H9 (cell line): ENCODE measurements around the gene CYTH3. TPM values are rescaled to one million over a fixed set of nuclear protein-coding genes. Genes with fewer than 3 reads are reported as not detected.
A peak's percentile ranks its signal among the peaks of the same experiment; 100 is the strongest.

ENCODE experiments used
- DNase-seq: peaks from one replicate; pipeline ENCODE4 v3.0.0-alpha.2; 2017
- H2AFZ ChIP-seq: one replicate; pipeline ENCODE4 v1.6.1; 2013; ENCODE audit warnings: mild to moderate bottlenecking, low read length, control low read depth, moderate library complexity
- H2AK5ac ChIP-seq: 2 replicates; pipeline ENCODE4 v1.6.1; 2013; ENCODE audit warnings: low read length, control low read depth, mixed read lengths; ENCODE audit not compliant: insufficient read length
- H2BK120ac ChIP-seq: one replicate; pipeline ENCODE4 v1.6.1; 2013; ENCODE audit warnings: low read depth, mild to moderate bottlenecking, low read length, control low read depth, inconsistent platforms; ENCODE audit not compliant: poor library complexity, severe bottlenecking
- H2BK12ac ChIP-seq: 2 replicates; pipeline ENCODE4 v1.6.1; 2013; ENCODE audit warnings: low read length, control low read depth, mixed read lengths, low read depth; ENCODE audit not compliant: insufficient read length
- H2BK15ac ChIP-seq: 2 replicates; pipeline ENCODE4 v1.6.1; 2013; ENCODE audit warnings: low read depth, low read length, control low read depth
- H2BK20ac ChIP-seq: one replicate; pipeline ENCODE4 v1.6.1; 2013; ENCODE audit warnings: low read depth, mild to moderate bottlenecking, low read length, control low read depth, inconsistent platforms; ENCODE audit not compliant: poor library complexity, severe bottlenecking
- H2BK5ac ChIP-seq: 2 replicates; pipeline ENCODE4 v1.6.1; 2013; ENCODE audit warnings: low read length, control low read depth, mixed read lengths; ENCODE audit not compliant: insufficient read length
- H3K14ac ChIP-seq: 2 replicates; pipeline ENCODE4 v1.6.1; 2013; ENCODE audit warnings: low read length, control low read depth; ENCODE audit not compliant: insufficient read depth
- H3K18ac ChIP-seq: 2 replicates; pipeline ENCODE4 v1.6.1; 2013; ENCODE audit warnings: low read depth, mild to moderate bottlenecking, mixed read lengths, low read length, control low read depth; ENCODE audit not compliant: insufficient read length
- H3K23ac ChIP-seq: 2 replicates; pipeline ENCODE4 v1.6.1; 2013; ENCODE audit warnings: low read length, control low read depth, mixed read lengths, low read depth; ENCODE audit not compliant: insufficient read length
- H3K23me2 ChIP-seq: 2 replicates; pipeline ENCODE4 v1.6.1; 2013; ENCODE audit warnings: low read depth, mild to moderate bottlenecking, mixed read lengths, low read length, control low read depth; ENCODE audit not compliant: insufficient read length, poor library complexity, severe bottlenecking
- H3K27ac ChIP-seq: 2 replicates; pipeline ENCODE4 v1.5.1; 2013; ENCODE audit warnings: low read length, control low read depth, mixed read lengths, low read depth; ENCODE audit not compliant: insufficient read length
- H3K27me3 ChIP-seq: 2 replicates; pipeline ENCODE4 v1.6.1; 2013; ENCODE audit warnings: low read length, control low read depth, inconsistent platforms; ENCODE audit not compliant: insufficient read depth
- H3K4ac ChIP-seq: 2 replicates; pipeline ENCODE4 v1.6.1; 2013; ENCODE audit warnings: low read depth, mild to moderate bottlenecking, control low read depth, inconsistent platforms, low read length, moderate library complexity
- H3K4me1 ChIP-seq: 2 replicates; pipeline ENCODE4 v1.6.1; 2013; ENCODE audit warnings: low read length, control low read depth, inconsistent platforms; ENCODE audit not compliant: insufficient read depth
- H3K4me2 ChIP-seq: 2 replicates; pipeline ENCODE4 v1.6.1; 2013; ENCODE audit warnings: low read length, control low read depth, mixed read lengths; ENCODE audit not compliant: insufficient read length, insufficient read depth
- H3K56ac ChIP-seq: 2 replicates; pipeline ENCODE4 v1.6.1; 2013; ENCODE audit warnings: low read depth, mild to moderate bottlenecking, mixed read lengths, low read length, control low read depth; ENCODE audit not compliant: insufficient read length
- H3K79me1 ChIP-seq: 2 replicates; pipeline ENCODE4 v1.6.1; 2013; ENCODE audit warnings: low read depth, mild to moderate bottlenecking, moderate library complexity, low read length, control low read depth, inconsistent platforms; ENCODE audit not compliant: insufficient read depth, poor library complexity, severe bottlenecking
- H3K79me2 ChIP-seq: 2 replicates; pipeline ENCODE4 v1.6.1; 2013; ENCODE audit warnings: low read length, control low read depth, inconsistent platforms; ENCODE audit not compliant: insufficient read depth
- H3K9ac ChIP-seq: 2 replicates; pipeline ENCODE4 v1.6.1; 2013; ENCODE audit warnings: low read length, control low read depth, mixed read lengths; ENCODE audit not compliant: insufficient read length; ENCODE audit errors: extremely low read depth
- H3K9me3 ChIP-seq: one replicate; pipeline ENCODE4 v1.6.1; 2013; ENCODE audit warnings: low read depth, low read length, inconsistent platforms; ENCODE audit not compliant: control insufficient read depth
- H3T11ph ChIP-seq: one replicate; pipeline ENCODE4 v1.6.1; 2013; ENCODE audit warnings: mild to moderate bottlenecking, low read length, control low read depth, inconsistent platforms
- H4K20me1 ChIP-seq: one replicate; pipeline ENCODE4 v1.6.1; 2013; ENCODE audit not compliant: control insufficient read depth, insufficient read length, insufficient read depth
- H4K5ac ChIP-seq: 2 replicates; pipeline ENCODE4 v1.6.1; 2013; ENCODE audit warnings: low read depth, mild to moderate bottlenecking, mixed read lengths, low read length, control low read depth; ENCODE audit not compliant: insufficient read length
- H4K8ac ChIP-seq: replicated peaks from 2 replicates; pipeline ENCODE4 v1.6.1; 2013; ENCODE audit warnings: low read length, control low read depth, mixed read lengths, low read depth; ENCODE audit not compliant: insufficient read length
- H4K91ac ChIP-seq: 2 replicates; pipeline ENCODE4 v1.6.1; 2013; ENCODE audit warnings: low read depth, mild to moderate bottlenecking, moderate library complexity, mixed read lengths, low read length, control low read depth; ENCODE audit not compliant: insufficient read length
- H3K27ac Mint-ChIP-seq, 3 experiments: 2 replicates in 2 of 3; 3 replicates in 1 of 3; pipeline ENCODE4 v1.8.0; 2020 to 2021; ENCODE audit warnings: mixed read lengths in 3 of 3, mild to moderate bottlenecking in 1 of 3, moderate library complexity in 1 of 3
- H3K27me3 Mint-ChIP-seq: 2 replicates; pipeline ENCODE4 v1.8.0; 2021; ENCODE audit warnings: low read depth, mild to moderate bottlenecking, moderate library complexity, mixed read lengths
- H3K36me3 Mint-ChIP-seq, 3 experiments: 2 replicates in 2 of 3; 3 replicates in 1 of 3; pipeline ENCODE4 v1.8.0; 2020 to 2021; ENCODE audit warnings: low read depth in 3 of 3, mixed read lengths in 3 of 3; ENCODE audit not compliant: insufficient read depth in 1 of 3
- H3K4me1 Mint-ChIP-seq, 2 experiments: 2 replicates each; pipeline ENCODE4 v1.8.0; 2020; ENCODE audit warnings: mixed read lengths in 2 of 2
- H3K4me3 Mint-ChIP-seq, 2 experiments: 2 replicates in 1 of 2; 3 replicates in 1 of 2; pipeline ENCODE4 v1.8.0; 2020 to 2021; ENCODE audit warnings: mild to moderate bottlenecking in 2 of 2, mixed read lengths in 2 of 2, moderate library complexity in 1 of 2
- H3K9me3 Mint-ChIP-seq, 2 experiments: 2 replicates in 1 of 2; 3 replicates in 1 of 2; pipeline ENCODE4 v1.8.0; 2020; ENCODE audit warnings: mild to moderate bottlenecking in 2 of 2, mixed read lengths in 2 of 2, moderate library complexity in 1 of 2
- WGBS: extraction: QIAGEN DNeasy Blood & Tissue Kit; methylation state at CpG from one replicate; pipeline ENCODE4 v1.1.7; 2013; ENCODE audit warnings: missing lambda C conversion rate, low lambda C conversion rate, mixed read lengths; ENCODE audit not compliant: insufficient read length; ENCODE audit errors: extremely low coverage; 5-methylcytosine and 5-hydroxymethylcytosine counted together
- total RNA-seq: library from RNA; stranded (reverse); gene quantifications from 2 replicates; pipeline ENCODE4 v1.2.1, GENCODE V29; 2021
- TF ChIP-seq, protein P1 (sequence below): fragments of 200-600 bp; sonication (generic); conservative IDR thresholded peaks from 3 replicates; pipeline ENCODE4 v1.8.0; 2021; ENCODE audit warnings: antibody characterized with exemption, mild to moderate bottlenecking

The CYTH3 gene
- total RNA-seq, 1 experiment from 2014 or later, result 12.3 TPM

DNA sequence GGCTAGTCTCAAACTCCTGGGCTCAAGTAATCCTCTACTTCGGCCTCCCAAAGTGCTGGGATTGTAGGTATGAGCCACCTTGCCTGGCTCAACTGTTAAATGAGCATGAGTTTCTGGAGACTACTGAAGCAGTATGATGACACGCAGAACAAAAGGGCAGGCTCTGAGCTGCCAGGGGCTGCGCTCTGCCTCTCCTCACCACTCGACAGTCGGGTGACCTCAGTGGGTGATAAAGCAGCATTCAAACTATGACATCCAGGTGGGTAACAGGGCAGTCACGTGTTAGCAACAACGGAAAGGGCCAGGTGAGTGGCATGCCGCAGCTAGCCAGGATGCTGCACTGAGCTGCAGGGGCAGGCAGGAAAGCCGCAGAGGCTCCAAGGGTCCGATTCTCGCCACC, 71.5 kb downstream of the CYTH3 start:
- H3K4me2 ChIP-seq, result no peak overlapping the region
- no peak overlapping the region for H3K27ac ChIP-seq
- H3K23ac ChIP-seq, result no peak overlapping the region
- no peak overlapping the region for H4K91ac ChIP-seq
- no peak overlapping the region for H2BK5ac ChIP-seq
- Mint-ChIP-seq H3K9me3 (no peaks in the 10 kb centered on the region), H3K4me1 (peaks cover 31% of the 10 kb centered on the region in 2 experiments), H3K27ac (peak overlapping the region in 2 of 3 experiments; percentile 69 to 94; a peak in 2 of 7 replicates), H3K36me3 (no peaks in the 10 kb centered on the region), H3K4me3 (no peak overlapping the region), H3K27me3 (no peaks in the 10 kb centered on the region)
- H2AK5ac ChIP-seq, result no peak overlapping the region
- H3K79me1 ChIP-seq, result no peaks in the 10 kb centered on the region
- H3K56ac ChIP-seq, result no peak overlapping the region
- H2BK20ac ChIP-seq, result no peak overlapping the region
- WGBS, result no CpG with 5 or more reads among the region's 11 CpGs
- no peaks in the 10 kb centered on the region for H3K27me3 ChIP-seq
- H3K4me1 ChIP-seq, result peaks cover 3% of the 10 kb centered on the region; the same call in 1 of the 2 replicates
- H3K14ac ChIP-seq, result no peak overlapping the region
- H3K9ac ChIP-seq, result no peak overlapping the region
- H2BK120ac ChIP-seq, result no peak overlapping the region
- H2BK12ac ChIP-seq, result no peak overlapping the region
- no peak overlapping the region for H2BK15ac ChIP-seq
- H3K4ac ChIP-seq, result no peak overlapping the region
- DNase-seq, result no peak
- no peaks in the 10 kb centered on the region for H3K9me3 ChIP-seq
- H3T11ph ChIP-seq, result no peak overlapping the region
- H4K20me1 ChIP-seq, result no peaks in the 10 kb centered on the region
- no peaks in the 10 kb centered on the region for H3K23me2 ChIP-seq
- no peak overlapping the region for H2AFZ ChIP-seq
- no peak overlapping the region for H4K5ac ChIP-seq
- no peaks in the 10 kb centered on the region for H3K79me2 ChIP-seq
- TF ChIP-seq, protein P1, sequence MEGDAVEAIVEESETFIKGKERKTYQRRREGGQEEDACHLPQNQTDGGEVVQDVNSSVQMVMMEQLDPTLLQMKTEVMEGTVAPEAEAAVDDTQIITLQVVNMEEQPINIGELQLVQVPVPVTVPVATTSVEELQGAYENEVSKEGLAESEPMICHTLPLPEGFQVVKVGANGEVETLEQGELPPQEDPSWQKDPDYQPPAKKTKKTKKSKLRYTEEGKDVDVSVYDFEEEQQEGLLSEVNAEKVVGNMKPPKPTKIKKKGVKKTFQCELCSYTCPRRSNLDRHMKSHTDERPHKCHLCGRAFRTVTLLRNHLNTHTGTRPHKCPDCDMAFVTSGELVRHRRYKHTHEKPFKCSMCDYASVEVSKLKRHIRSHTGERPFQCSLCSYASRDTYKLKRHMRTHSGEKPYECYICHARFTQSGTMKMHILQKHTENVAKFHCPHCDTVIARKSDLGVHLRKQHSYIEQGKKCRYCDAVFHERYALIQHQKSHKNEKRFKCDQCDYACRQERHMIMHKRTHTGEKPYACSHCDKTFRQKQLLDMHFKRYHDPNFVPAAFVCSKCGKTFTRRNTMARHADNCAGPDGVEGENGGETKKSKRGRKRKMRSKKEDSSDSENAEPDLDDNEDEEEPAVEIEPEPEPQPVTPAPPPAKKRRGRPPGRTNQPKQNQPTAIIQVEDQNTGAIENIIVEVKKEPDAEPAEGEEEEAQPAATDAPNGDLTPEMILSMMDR, result no peak
- no peak overlapping the region for H4K8ac ChIP-seq
- H3K18ac ChIP-seq, result no peak overlapping the region
